HepG2 (cell line): ENCODE results near the gene RORC. TPM values are rescaled to one million over a fixed set of nuclear protein-coding genes. Genes with fewer than 3 reads are reported as not detected.

Experiments used
- MAFK ChIP-seq, 2 experiments: IDR thresholded peaks in 1 of 2; conservative IDR thresholded peaks in 1 of 2; 2 replicates each; pipeline ENCODE4 v1.6.1; 2011; ENCODE audit warnings: improper control_type of control experiment in 2 of 2, low read length in 2 of 2
- NFRKB ChIP-seq: fragments of 450-650 bp; IDR thresholded peaks from 2 replicates; pipeline ENCODE4 v1.6.1; 2017
- SALL2 ChIP-seq: sonication (generic); formaldehyde crosslinking; IDR thresholded peaks from 2 replicates; pipeline ENCODE4 v1.8.1; 2023; ENCODE audit warnings: mild to moderate bottlenecking, missing genetic modification reagents, inconsistent platforms
- SCMH1 ChIP-seq: sonication (generic); formaldehyde crosslinking; IDR thresholded peaks from 2 replicates; pipeline ENCODE4 v1.9.0; 2021; ENCODE audit warnings: missing genetic modification reagents, mild to moderate bottlenecking, borderline replicate concordance
- ZEB1 ChIP-seq: IDR thresholded peaks from 2 replicates; pipeline ENCODE4 v1.6.1; 2012; ENCODE audit warnings: mild to moderate bottlenecking, low read depth, inconsistent platforms; ENCODE audit not compliant: insufficient replicate concordance
- ZNF3 ChIP-seq: IDR thresholded peaks from 2 replicates; pipeline ENCODE4 v1.7.0; 2017; ENCODE audit warnings: inconsistent platforms
- ZNF354B ChIP-seq: sonication (generic); formaldehyde crosslinking; IDR thresholded peaks from 2 replicates; pipeline ENCODE4 v1.8.0; 2022; ENCODE audit warnings: mild to moderate bottlenecking, missing genetic modification reagents
- ZNF616 ChIP-seq: sonication (generic); formaldehyde crosslinking; IDR thresholded peaks from 2 replicates; pipeline ENCODE4 v1.5.0; 2020; ENCODE audit warnings: low read depth, mild to moderate bottlenecking, missing genetic modification reagents
- ZNF720 ChIP-seq: sonication (generic); formaldehyde crosslinking; IDR thresholded peaks from 2 replicates; pipeline ENCODE4 v1.4.0; 2020; ENCODE audit warnings: missing genetic modification reagents
- ZNF891 ChIP-seq: sonication (generic); formaldehyde crosslinking; IDR thresholded peaks from 2 replicates; pipeline ENCODE4 v1.5.0; 2020; ENCODE audit warnings: mild to moderate bottlenecking, missing genetic modification reagents
- polyA plus RNA-seq, 8 experiments: library from polyadenylated mRNA; depleted of rRNA in 3 of 8; stranded (reverse) in 7 of 8; unstranded in 1 of 8; fragments of >200 nt; fragmentation: Illumina TruSeq in 4 of 8; extraction: Trizol in 4 of 8; gene quantifications; 2 replicates each; pipeline versions ENCODE4 v1.2.1 to v1.2.3, GENCODE V29; 2011 to 2016; ENCODE audit warnings: low read depth in 4 of 8, missing spikeins in 1 of 8, mixed read lengths in 1 of 8; ENCODE audit not compliant: insufficient read depth in 1 of 8
- total RNA-seq, 5 experiments: library from RNA; depleted of rRNA; stranded (reverse); fragments of >200 nt; fragmentation: Illumina TruSeq; extraction: Trizol; gene quantifications; 2 replicates each; pipeline ENCODE4 v1.2.3, GENCODE V29; 2016; ENCODE audit warnings: low read depth in 1 of 5
- TF ChIP-seq, protein P1 (sequence below): sonication (generic); formaldehyde crosslinking; IDR thresholded peaks from 2 replicates; pipeline ENCODE4 v1.5.0; 2020; ENCODE audit warnings: mild to moderate bottlenecking, missing genetic modification reagents
- TF ChIP-seq, protein P2 (sequence below): sonication (generic); formaldehyde crosslinking; IDR thresholded peaks from 2 replicates; pipeline ENCODE4 v1.4.0; 2020; ENCODE audit warnings: mild to moderate bottlenecking, missing genetic modification reagents
- TF ChIP-seq, protein P3 (sequence below): sonication (generic); formaldehyde crosslinking; IDR thresholded peaks from 2 replicates; pipeline ENCODE4 v1.5.0; 2020; ENCODE audit warnings: missing genetic modification reagents
- TF ChIP-seq, protein P4 (sequence below): IDR thresholded peaks from 2 replicates; pipeline ENCODE4 v1.6.1; 2016; ENCODE audit warnings: missing compliant biosample characterization, missing genetic modification reagents, borderline replicate concordance
- TF ChIP-seq, protein P5 (sequence below): IDR thresholded peaks from 2 replicates; pipeline ENCODE4 v1.4.0; 2020; ENCODE audit warnings: mild to moderate bottlenecking, missing genetic modification reagents
- TF ChIP-seq, protein P6 (sequence below): sonication (generic); formaldehyde crosslinking; IDR thresholded peaks from 2 replicates; pipeline ENCODE4 v1.4.0; 2020; ENCODE audit warnings: mild to moderate bottlenecking, low read depth, missing genetic modification reagents

RORC gene
- total and polyA plus RNA-seq, 2 of the 13 experiments (the other 11 are each of a cell fraction or from before 2014, with no cell fraction given): 2.5 to 6.5 TPM

DNA sequence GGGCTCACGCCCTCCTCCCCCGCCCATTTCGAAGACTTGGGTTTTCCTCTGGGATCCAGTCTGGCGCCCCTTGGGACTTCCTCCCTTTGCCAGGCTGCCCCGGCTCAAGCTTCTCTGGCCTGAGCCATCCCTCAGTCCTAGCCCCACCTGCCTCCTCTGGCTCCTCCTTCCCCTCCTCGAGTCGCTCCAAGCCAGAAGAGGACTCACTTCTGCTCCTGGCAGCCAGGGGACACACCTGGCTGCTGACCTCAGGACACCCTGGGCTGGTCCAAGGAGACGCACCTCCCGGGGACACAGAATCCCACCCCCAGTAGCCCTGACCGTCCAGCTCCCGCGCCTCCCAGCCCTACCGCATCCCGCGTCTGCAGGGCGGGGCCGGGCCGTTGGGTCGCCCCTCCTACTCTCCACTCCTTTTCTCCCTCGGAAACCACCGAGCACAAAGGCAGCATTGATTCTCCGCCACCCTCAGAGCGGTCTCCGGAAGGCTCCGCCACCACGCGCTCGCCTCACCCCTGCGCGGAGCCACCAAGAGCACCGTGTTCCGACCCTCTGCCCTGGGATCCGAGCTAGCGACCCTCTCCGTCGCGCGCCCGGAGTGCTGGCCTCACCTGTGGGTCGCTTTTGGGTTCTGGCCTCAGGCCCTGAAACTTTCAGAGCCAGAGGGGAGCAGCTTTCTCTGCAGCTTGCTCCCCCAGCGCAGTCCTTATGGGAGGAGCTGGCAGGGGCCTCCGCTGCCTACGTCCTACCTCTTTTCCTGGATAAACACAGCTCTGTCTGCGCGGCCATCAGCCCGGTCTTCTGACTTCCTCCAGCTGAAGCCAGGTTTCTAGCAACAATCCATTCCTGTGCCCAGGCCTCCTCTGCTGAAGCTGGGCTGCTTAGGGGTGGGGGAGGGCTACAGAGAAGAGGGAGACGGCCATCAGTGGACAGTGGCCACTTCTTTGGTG, 8.1 kb upstream of the RORC start, which contains the start of gene C2CD4D (continued):
- TF ChIP-seq, protein P1, sequence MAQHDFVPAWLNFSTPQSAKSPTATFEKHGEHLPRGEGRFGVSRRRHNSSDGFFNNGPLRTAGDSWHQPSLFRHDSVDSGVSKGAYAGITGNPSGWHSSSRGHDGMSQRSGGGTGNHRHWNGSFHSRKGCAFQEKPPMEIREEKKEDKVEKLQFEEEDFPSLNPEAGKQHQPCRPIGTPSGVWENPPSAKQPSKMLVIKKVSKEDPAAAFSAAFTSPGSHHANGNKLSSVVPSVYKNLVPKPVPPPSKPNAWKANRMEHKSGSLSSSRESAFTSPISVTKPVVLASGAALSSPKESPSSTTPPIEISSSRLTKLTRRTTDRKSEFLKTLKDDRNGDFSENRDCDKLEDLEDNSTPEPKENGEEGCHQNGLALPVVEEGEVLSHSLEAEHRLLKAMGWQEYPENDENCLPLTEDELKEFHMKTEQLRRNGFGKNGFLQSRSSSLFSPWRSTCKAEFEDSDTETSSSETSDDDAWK (CRISPR knock-in tag): no peak
- TF ChIP-seq, protein P2, sequence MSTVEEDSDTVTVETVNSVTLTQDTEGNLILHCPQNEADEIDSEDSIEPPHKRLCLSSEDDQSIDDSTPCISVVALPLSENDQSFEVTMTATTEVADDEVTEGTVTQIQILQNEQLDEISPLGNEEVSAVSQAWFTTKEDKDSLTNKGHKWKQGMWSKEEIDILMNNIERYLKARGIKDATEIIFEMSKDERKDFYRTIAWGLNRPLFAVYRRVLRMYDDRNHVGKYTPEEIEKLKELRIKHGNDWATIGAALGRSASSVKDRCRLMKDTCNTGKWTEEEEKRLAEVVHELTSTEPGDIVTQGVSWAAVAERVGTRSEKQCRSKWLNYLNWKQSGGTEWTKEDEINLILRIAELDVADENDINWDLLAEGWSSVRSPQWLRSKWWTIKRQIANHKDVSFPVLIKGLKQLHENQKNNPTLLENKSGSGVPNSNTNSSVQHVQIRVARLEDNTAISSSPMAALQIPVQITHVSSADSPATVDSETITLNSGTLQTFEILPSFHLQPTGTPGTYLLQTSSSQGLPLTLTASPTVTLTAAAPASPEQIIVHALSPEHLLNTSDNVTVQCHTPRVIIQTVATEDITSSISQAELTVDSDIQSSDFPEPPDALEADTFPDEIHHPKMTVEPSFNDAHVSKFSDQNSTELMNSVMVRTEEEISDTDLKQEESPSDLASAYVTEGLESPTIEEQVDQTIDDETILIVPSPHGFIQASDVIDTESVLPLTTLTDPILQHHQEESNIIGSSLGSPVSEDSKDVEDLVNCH (CRISPR knock-in tag): no peak
- TF ChIP-seq, protein P3, sequence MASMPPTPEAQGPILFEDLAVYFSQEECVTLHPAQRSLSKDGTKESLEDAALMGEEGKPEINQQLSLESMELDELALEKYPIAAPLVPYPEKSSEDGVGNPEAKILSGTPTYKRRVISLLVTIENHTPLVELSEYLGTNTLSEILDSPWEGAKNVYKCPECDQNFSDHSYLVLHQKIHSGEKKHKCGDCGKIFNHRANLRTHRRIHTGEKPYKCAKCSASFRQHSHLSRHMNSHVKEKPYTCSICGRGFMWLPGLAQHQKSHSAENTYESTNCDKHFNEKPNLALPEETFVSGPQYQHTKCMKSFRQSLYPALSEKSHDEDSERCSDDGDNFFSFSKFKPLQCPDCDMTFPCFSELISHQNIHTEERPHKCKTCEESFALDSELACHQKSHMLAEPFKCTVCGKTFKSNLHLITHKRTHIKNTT (CRISPR knock-in tag): no peak
- TF ChIP-seq, protein P4, sequence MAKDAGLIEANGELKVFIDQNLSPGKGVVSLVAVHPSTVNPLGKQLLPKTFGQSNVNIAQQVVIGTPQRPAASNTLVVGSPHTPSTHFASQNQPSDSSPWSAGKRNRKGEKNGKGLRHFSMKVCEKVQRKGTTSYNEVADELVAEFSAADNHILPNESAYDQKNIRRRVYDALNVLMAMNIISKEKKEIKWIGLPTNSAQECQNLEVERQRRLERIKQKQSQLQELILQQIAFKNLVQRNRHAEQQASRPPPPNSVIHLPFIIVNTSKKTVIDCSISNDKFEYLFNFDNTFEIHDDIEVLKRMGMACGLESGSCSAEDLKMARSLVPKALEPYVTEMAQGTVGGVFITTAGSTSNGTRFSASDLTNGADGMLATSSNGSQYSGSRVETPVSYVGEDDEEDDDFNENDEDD: peak; percentile 44; the same call in 1 of the 2 replicates
- TF ChIP-seq SCMH1 (no peak), SALL2 (CRISPR knock-in tag) (no peak), ZNF616 (no peak), NFRKB (no peak), MAFK (conservative IDR thresholded peaks at IDR 0.05 in 1 of 2, IDR thresholded peaks at IDR 0.05 in 1 of 2; ENCODE audit: low read length in 2 of 2) (no peak), ZEB1 (no peak), ZNF891 (CRISPR knock-in tag) (peak; percentile 51; the same call in 1 of the 2 replicates), ZNF3 (no peak), ZNF354B (CRISPR knock-in tag) (no peak), ZNF720 (CRISPR knock-in tag) (no peak)
- TF ChIP-seq, protein P5, sequence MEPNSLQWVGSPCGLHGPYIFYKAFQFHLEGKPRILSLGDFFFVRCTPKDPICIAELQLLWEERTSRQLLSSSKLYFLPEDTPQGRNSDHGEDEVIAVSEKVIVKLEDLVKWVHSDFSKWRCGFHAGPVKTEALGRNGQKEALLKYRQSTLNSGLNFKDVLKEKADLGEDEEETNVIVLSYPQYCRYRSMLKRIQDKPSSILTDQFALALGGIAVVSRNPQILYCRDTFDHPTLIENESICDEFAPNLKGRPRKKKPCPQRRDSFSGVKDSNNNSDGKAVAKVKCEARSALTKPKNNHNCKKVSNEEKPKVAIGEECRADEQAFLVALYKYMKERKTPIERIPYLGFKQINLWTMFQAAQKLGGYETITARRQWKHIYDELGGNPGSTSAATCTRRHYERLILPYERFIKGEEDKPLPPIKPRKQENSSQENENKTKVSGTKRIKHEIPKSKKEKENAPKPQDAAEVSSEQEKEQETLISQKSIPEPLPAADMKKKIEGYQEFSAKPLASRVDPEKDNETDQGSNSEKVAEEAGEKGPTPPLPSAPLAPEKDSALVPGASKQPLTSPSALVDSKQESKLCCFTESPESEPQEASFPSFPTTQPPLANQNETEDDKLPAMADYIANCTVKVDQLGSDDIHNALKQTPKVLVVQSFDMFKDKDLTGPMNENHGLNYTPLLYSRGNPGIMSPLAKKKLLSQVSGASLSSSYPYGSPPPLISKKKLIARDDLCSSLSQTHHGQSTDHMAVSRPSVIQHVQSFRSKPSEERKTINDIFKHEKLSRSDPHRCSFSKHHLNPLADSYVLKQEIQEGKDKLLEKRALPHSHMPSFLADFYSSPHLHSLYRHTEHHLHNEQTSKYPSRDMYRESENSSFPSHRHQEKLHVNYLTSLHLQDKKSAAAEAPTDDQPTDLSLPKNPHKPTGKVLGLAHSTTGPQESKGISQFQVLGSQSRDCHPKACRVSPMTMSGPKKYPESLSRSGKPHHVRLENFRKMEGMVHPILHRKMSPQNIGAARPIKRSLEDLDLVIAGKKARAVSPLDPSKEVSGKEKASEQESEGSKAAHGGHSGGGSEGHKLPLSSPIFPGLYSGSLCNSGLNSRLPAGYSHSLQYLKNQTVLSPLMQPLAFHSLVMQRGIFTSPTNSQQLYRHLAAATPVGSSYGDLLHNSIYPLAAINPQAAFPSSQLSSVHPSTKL: 0 out of 2 replicates have a peak, but pooled peaks have one; percentile 19
- TF ChIP-seq, protein P6, sequence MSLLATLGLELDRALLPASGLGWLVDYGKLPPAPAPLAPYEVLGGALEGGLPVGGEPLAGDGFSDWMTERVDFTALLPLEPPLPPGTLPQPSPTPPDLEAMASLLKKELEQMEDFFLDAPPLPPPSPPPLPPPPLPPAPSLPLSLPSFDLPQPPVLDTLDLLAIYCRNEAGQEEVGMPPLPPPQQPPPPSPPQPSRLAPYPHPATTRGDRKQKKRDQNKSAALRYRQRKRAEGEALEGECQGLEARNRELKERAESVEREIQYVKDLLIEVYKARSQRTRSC: no peak
